Measurements from ENCODE around the gene ELF3. TPM values are rescaled to one million over a fixed set of nuclear protein-coding genes. Genes with fewer than 3 reads are reported as not detected.
"Not testable (repeated sequence)": the region's sequence is repeated elsewhere in the genome, so short reads cannot be mapped to it uniquely, and the experiment has no call there.

The ELF3 gene
- total and polyA plus RNA-seq, 10 donors = 0.24 to 3.4 (median 1.1) TPM

- H3K9me3 ChIP-seq = no peaks in the 10 kb centered on the region
- DNase-seq = no peak
- intact Hi-C loops (cut with DNase I; ENCODE audit: low total_unique reads) = no loop called here
Observed at GRCh38 chr1:202016811-202017748, 6.7 kb downstream of the ELF3 start.

GRCh38 chr1:202017749-202018467 is 7.5 kb downstream of the ELF3 start:
- Histone ChIP-seq H3K4me1 (no peaks in the 10 kb centered on the region), H3K4me3 (no peak overlapping the region), H3K9me3 (no peaks in the 10 kb centered on the region), H3K36me3 (peaks cover 0 to 26% (median 0%) of the 10 kb centered on the region in 6 donors), H3K27me3 (replicated peaks in 1 of 7) (peaks cover 0 to 25% (median 9%) of the 10 kb centered on the region in 7 donors), H3K27ac (no peak overlapping the region)
- DNase-seq = no peak
- TF ChIP-seq CTCF (IDR thresholded peaks at IDR 0.05 in 8 of 11, conservative IDR thresholded peaks at IDR 0.05 in 3 of 11) = no peak
- TF ChIP-seq POLR2A (IDR thresholded peaks at IDR 0.05) = no peak
- no peak for TF ChIP-seq POLR2AphosphoS5 (IDR thresholded peaks at IDR 0.05)
- intact Hi-C loops (cut with DNase I; ENCODE audit: low total_unique reads) = no loop called here
- WGBS, 5 donors = 72 to 91% (median 76%) methylated on average over 5 to 18 of the region's 18 CpGs

More at GRCh38 chr1:202016811-202017748, 6.7 kb downstream of the ELF3 start:
- WGBS, 5 donors = 89 to 95% (median 92%) methylated on average over 21 of the region's 21 CpGs
- no peaks in the 10 kb centered on the region for H3K4me1 ChIP-seq
- peaks cover 0 to 26% (median 0%) of the 10 kb centered on the region in 6 donors for H3K36me3 ChIP-seq
- TF ChIP-seq CTCF (IDR thresholded peaks at IDR 0.05 in 8 of 11, conservative IDR thresholded peaks at IDR 0.05 in 3 of 11) = no peak
- TF ChIP-seq POLR2AphosphoS5 (IDR thresholded peaks at IDR 0.05) = no peak
- TF ChIP-seq POLR2A (IDR thresholded peaks at IDR 0.05) = no peak
- peaks cover 0 to 23% (median 9%) of the 10 kb centered on the region in 7 donors for H3K27me3 ChIP-seq (replicated peaks in 1 of 7)
- no peak overlapping the region for H3K27ac ChIP-seq
- no peak overlapping the region for H3K4me3 ChIP-seq

GRCh38 chr1:202018468-202019234 is 8.3 kb downstream of the ELF3 start:
- DNase-seq = no peak
- Histone ChIP-seq H3K27ac (no peak overlapping the region), H3K36me3 (peaks cover 0 to 22% (median 0%) of the 10 kb centered on the region in 6 donors), H3K9me3 (no peaks in the 10 kb centered on the region), H3K4me3 (no peak overlapping the region), H3K27me3 (replicated peaks in 1 of 7) (peaks cover 0 to 25% (median 9%) of the 10 kb centered on the region in 7 donors), H3K4me1 (no peaks in the 10 kb centered on the region)
- intact Hi-C loops (cut with DNase I; ENCODE audit: low total_unique reads) = no loop called here
- 60 to 70% (median 62%) methylated on average over 16 to 19 of the region's 19 CpGs for WGBS, 5 donors
- TF ChIP-seq POLR2AphosphoS5 (IDR thresholded peaks at IDR 0.05) (no peak), CTCF (IDR thresholded peaks at IDR 0.05 in 8 of 11, conservative IDR thresholded peaks at IDR 0.05 in 3 of 11) (no peak), POLR2A (IDR thresholded peaks at IDR 0.05) (no peak)

- peaks cover 0 to 25% (median 9%) of the 10 kb centered on the region in 7 donors for H3K27me3 ChIP-seq (replicated peaks in 1 of 7)
- H3K9me3 ChIP-seq; H3K4me1 ChIP-seq; H3K27ac ChIP-seq; intact Hi-C loops (cut with DNase I; ENCODE audit: low total_unique reads); DNase-seq; H3K4me3 ChIP-seq: not testable (repeated sequence)
- WGBS, 5 donors = 83 to 88% (median 87%) methylated on average over 7 to 8 of the region's 8 CpGs
- H3K36me3 ChIP-seq = peaks cover 0 to 17% (median 0%) of the 10 kb centered on the region in 6 donors
Observed at GRCh38 chr1:202019235-202019558, 8.8 kb downstream of the ELF3 start.
